Breast epithelium (tissue), 3 donors: ENCODE results near the gene CADM1.

Source experiments
- POLR2A ChIP-seq: fragments of 450-650 bp; IDR thresholded peaks from one replicate; pipeline ENCODE4 v1.6.1; 2016; ENCODE audit warnings: antibody characterized with exemption, mild to moderate bottlenecking, moderate library complexity
- POLR2AphosphoS5 ChIP-seq, 3 donors: sonication (generic); formaldehyde crosslinking; IDR thresholded peaks; one replicate each; pipeline ENCODE4 v1.6.1; 2017; ENCODE audit warnings: antibody characterized with exemption in 3 of 3
- TF ChIP-seq, protein P1 (sequence below), 3 donors: fragments of 450-650 bp; IDR thresholded peaks; one replicate each; pipeline ENCODE4 v1.5.1; 2016 to 2017; ENCODE audit warnings: antibody characterized with exemption in 3 of 3, mild to moderate bottlenecking in 3 of 3, moderate library complexity in 3 of 3

DNA sequence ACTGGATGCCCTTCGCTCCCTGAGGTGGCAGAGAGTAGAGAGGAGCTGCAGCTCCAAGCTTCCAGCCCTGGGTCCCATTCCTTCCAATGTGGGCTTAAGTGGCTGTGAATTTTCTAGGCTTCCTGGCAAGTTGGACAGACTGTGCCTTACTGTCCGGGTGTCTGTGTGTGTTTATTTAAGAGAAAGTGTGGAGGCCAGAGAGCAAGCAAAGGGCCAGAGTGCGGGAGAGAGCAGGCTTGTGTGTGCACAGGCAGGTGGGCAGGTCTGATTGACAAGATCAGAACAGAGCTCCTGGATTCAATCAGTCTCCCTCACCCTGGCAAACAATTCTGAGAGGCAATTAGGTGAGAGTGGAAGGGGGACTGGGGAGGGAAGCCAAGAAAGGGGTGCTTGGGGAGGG is 347.0 kb downstream of the CADM1 start:
- TF ChIP-seq, protein P1, sequence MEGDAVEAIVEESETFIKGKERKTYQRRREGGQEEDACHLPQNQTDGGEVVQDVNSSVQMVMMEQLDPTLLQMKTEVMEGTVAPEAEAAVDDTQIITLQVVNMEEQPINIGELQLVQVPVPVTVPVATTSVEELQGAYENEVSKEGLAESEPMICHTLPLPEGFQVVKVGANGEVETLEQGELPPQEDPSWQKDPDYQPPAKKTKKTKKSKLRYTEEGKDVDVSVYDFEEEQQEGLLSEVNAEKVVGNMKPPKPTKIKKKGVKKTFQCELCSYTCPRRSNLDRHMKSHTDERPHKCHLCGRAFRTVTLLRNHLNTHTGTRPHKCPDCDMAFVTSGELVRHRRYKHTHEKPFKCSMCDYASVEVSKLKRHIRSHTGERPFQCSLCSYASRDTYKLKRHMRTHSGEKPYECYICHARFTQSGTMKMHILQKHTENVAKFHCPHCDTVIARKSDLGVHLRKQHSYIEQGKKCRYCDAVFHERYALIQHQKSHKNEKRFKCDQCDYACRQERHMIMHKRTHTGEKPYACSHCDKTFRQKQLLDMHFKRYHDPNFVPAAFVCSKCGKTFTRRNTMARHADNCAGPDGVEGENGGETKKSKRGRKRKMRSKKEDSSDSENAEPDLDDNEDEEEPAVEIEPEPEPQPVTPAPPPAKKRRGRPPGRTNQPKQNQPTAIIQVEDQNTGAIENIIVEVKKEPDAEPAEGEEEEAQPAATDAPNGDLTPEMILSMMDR (IDR thresholded peaks at IDR 0.05), result no peak
- TF ChIP-seq POLR2AphosphoS5 (IDR thresholded peaks at IDR 0.05), result no peak
- TF ChIP-seq POLR2A, result no peak
